T follicular helper cell (primary cell): ENCODE data around the gene ZNF317.
A peak's percentile ranks its signal among the peaks of the same experiment; 100 is the strongest.
"Not testable (repeated sequence)": the region's sequence is repeated elsewhere in the genome, so short reads cannot be mapped to it uniquely, and the experiment has no call there.

Experiments
- DNase-seq: peaks from one replicate; pipeline ENCODE4 v3.0.0-alpha.2; 2020; ENCODE audit warnings: low read depth

The ZNF317 gene

GRCh38 chr19:9175326-9175725, 35.1 kb downstream of the ZNF317 start:
- DNase-seq = no peak

GRCh38 chr19:9178901-9179300, 38.7 kb downstream of the ZNF317 start, which contains the start of gene OR7D2:
Gene OR7D2, plus strand, starts transcription at chr19:9178979. Its CDS starts 6,803 bp downstream, at chr19:9185782.
- no peak for DNase-seq

GRCh38 chr19:9183000-9183399, 42.8 kb downstream of the ZNF317 start:
- DNase-seq = no peak

- DNase-seq = no peak
These were observed 47.0 kb downstream of the ZNF317 start for GRCh38 chr19:9187191-9187590.

GRCh38 chr19:9189535-9189934, 49.3 kb downstream of the ZNF317 start:
- DNase-seq = no peak

- not testable (repeated sequence) for DNase-seq
These were observed 57.8 kb downstream of the ZNF317 start for GRCh38 chr19:9198044-9198443.

GRCh38 chr19:9205501-9206113, 65.4 kb downstream of the ZNF317 start:
- DNase-seq = peak; percentile 34
